NCI-H69 (cell line): Measurements from ENCODE around the gene SAC3D1.
A peak's percentile ranks its signal among the peaks of the same experiment; 100 is the strongest.

ENCODE experiments used
- DNase-seq: peaks from one replicate; lab custom pipeline; 2025; lab: John Stamatoyannopoulos, UW

The SAC3D1 gene

GRCh38 chr11:65026810-65027209 is 14.2 kb upstream of the SAC3D1 start:
- DNase-seq = no peak

GRCh38 chr11:65027213-65028067 is 13.6 kb upstream of the SAC3D1 start, which contains the start of gene SNX15:
TSS of gene SNX15 (plus strand) at chr11:65027439. CDS start at chr11:65027538, 99 bp downstream.
- DNase-seq = peak; percentile 99

GRCh38 chr11:65032216-65032615 is 8.8 kb upstream of the SAC3D1 start:
- no peak for DNase-seq

GRCh38 chr11:65034423-65034822 is 6.6 kb upstream of the SAC3D1 start:
- no peak for DNase-seq

GRCh38 chr11:65035579-65035978 is 5.4 kb upstream of the SAC3D1 start:
- no peak for DNase-seq

GRCh38 chr11:65036931-65037330 is 4.1 kb upstream of the SAC3D1 start:
- peak; percentile 33 for DNase-seq

GRCh38 chr11:65040520-65040846 is 527 bp upstream of the SAC3D1 start:
- no peak for DNase-seq

- no peak for DNase-seq
These were observed 1.9 kb downstream of the SAC3D1 start for GRCh38 chr11:65042891-65043290.

- DNase-seq = no peak
These were observed 3.0 kb downstream of the SAC3D1 start for GRCh38 chr11:65043881-65044501.

GRCh38 chr11:65045061-65045460 is 4.1 kb downstream of the SAC3D1 start:
- no peak for DNase-seq

- no peak for DNase-seq
These were observed 4.7 kb downstream of the SAC3D1 start for GRCh38 chr11:65045728-65046127.

GRCh38 chr11:65047581-65048422 is 6.8 kb downstream of the SAC3D1 start:
- DNase-seq = no peak

- DNase-seq = no peak
These were observed 10.4 kb downstream of the SAC3D1 start for GRCh38 chr11:65051398-65051858.

GRCh38 chr11:65053827-65054508 is 13.0 kb downstream of the SAC3D1 start:
- DNase-seq = no peak

GRCh38 chr11:65055538-65055937 is 14.5 kb downstream of the SAC3D1 start:
- DNase-seq = no peak

- no peak for DNase-seq
These were observed 16.0 kb downstream of the SAC3D1 start for GRCh38 chr11:65056999-65057398.

- DNase-seq = no peak
These were observed 16.5 kb downstream of the SAC3D1 start for GRCh38 chr11:65057526-65057925.

GRCh38 chr11:65058012-65058411 is 17.0 kb downstream of the SAC3D1 start:
- DNase-seq = peak; percentile 56

- peak; percentile 27 for DNase-seq
These were observed 17.5 kb downstream of the SAC3D1 start, which contains the start of gene NAALADL1 for GRCh38 chr11:65058419-65059054. TSS of gene NAALADL1 (minus strand) at chr11:65058553. CDS start at chr11:65058521, 32 bp downstream.

- DNase-seq = no peak
These were observed 18.5 kb downstream of the SAC3D1 start for GRCh38 chr11:65059523-65059922.
